Neural crest cell (in vitro differentiated cells): ENCODE measurements around the gene CTIF. TPM values are rescaled to one million over a fixed set of nuclear protein-coding genes. Genes with fewer than 3 reads are reported as not detected.

ENCODE experiments used
- DNase-seq: peaks from one replicate; pipeline ENCODE4 v3.0.0; 2021; ENCODE audit warnings: low read depth, mixed read lengths, low spot score
- H3K27ac Mint-ChIP-seq: one replicate; pipeline ENCODE4 v1.8.0; 2021; ENCODE audit warnings: mild to moderate bottlenecking, mixed read lengths; ENCODE audit not compliant: unreplicated experiment
- H3K27me3 Mint-ChIP-seq: 2 replicates; pipeline ENCODE4 v1.8.0; 2021; ENCODE audit warnings: low read depth, mild to moderate bottlenecking, mixed read lengths
- H3K36me3 Mint-ChIP-seq: 2 replicates; pipeline ENCODE4 v1.8.0; 2021; ENCODE audit warnings: low read depth, mild to moderate bottlenecking, mixed read lengths
- H3K4me1 Mint-ChIP-seq: 2 replicates; pipeline ENCODE4 v1.8.0; 2021; ENCODE audit warnings: mixed read lengths
- H3K4me3 Mint-ChIP-seq: one replicate; pipeline ENCODE4 v1.8.0; 2021; ENCODE audit warnings: mild to moderate bottlenecking, mixed read lengths
- H3K9me3 Mint-ChIP-seq: 2 replicates; pipeline ENCODE4 v1.8.0; 2021; ENCODE audit warnings: mixed read lengths
- total RNA-seq: library from RNA; stranded (reverse); gene quantifications from 2 replicates; pipeline ENCODE4 v1.2.1, GENCODE V29; 2021
- TF ChIP-seq, protein P1 (sequence below): fragments of 200-600 bp; sonication (generic); conservative IDR thresholded peaks from 2 replicates; pipeline ENCODE4 v1.5.0; 2021; ENCODE audit warnings: antibody characterized with exemption, mild to moderate bottlenecking

Gene CTIF
- total RNA-seq, 1 donor from 2014 or later: 52.6 TPM

DNA sequence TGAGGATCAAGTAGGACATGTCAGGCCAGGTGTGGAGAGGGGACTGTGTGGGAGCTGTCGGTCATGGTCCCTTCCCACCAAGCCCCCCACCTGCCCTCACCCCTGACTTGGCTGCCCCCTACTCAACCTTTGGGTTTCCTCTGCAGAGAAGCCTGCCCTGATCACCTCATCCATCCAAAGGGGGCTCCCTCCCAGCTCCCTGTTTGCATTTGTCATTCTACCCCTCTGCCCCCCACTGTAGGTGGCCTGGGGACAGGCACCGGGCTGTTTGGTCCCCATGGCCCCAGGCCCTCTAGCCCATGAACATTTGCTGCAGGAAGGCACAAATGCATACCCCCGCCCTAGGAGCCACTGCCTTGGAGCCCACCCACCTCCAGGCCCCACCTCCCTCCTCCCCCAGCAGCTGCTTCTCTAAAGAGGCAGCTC is 296.9 kb downstream of the CTIF start:
- DNase-seq: no peak
- H3K27me3 Mint-ChIP-seq: no peaks in the 10 kb centered on the region
- no peaks in the 10 kb centered on the region for H3K9me3 Mint-ChIP-seq
- H3K36me3 Mint-ChIP-seq: peaks cover 3% of the 10 kb centered on the region
- no peak overlapping the region for H3K4me3 Mint-ChIP-seq
- H3K4me1 Mint-ChIP-seq: peaks cover 45% of the 10 kb centered on the region
- no peak overlapping the region for H3K27ac Mint-ChIP-seq
- TF ChIP-seq, protein P1, sequence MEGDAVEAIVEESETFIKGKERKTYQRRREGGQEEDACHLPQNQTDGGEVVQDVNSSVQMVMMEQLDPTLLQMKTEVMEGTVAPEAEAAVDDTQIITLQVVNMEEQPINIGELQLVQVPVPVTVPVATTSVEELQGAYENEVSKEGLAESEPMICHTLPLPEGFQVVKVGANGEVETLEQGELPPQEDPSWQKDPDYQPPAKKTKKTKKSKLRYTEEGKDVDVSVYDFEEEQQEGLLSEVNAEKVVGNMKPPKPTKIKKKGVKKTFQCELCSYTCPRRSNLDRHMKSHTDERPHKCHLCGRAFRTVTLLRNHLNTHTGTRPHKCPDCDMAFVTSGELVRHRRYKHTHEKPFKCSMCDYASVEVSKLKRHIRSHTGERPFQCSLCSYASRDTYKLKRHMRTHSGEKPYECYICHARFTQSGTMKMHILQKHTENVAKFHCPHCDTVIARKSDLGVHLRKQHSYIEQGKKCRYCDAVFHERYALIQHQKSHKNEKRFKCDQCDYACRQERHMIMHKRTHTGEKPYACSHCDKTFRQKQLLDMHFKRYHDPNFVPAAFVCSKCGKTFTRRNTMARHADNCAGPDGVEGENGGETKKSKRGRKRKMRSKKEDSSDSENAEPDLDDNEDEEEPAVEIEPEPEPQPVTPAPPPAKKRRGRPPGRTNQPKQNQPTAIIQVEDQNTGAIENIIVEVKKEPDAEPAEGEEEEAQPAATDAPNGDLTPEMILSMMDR: no peak

DNA sequence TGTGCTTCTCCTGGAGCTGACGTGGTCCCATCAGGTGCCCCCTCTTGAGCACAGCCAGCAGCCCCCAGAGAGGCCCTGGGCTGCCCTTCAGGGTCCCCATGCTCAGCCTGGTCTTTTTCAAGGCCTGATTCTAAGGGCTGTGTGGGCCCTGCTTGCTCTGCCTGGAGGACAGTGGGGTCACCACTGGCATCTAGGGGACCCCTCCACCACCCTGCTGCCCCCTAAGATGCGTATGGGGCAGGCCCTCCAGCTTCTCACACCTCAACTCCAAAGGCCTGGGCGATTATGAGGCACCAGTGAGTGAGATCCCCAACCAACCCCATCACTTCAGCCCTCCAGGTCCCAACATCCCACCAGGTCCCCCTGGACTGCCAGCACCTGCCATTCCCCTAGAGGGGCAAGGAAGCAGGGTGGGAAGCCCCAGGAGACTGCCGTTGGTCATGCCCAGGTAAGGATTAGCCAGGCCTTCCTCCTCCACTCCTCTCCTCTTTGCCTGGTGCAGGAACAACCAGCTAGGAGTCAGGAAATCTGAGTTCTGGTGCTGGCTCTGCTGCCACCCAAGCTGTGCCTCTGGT is 297.5 kb downstream of the CTIF start:
- H3K27ac Mint-ChIP-seq: no peak overlapping the region
- H3K27me3 Mint-ChIP-seq: no peaks in the 10 kb centered on the region
- H3K4me1 Mint-ChIP-seq: peaks cover 44% of the 10 kb centered on the region
- no peaks in the 10 kb centered on the region for H3K9me3 Mint-ChIP-seq
- TF ChIP-seq, protein P1: no peak
- DNase-seq: no peak
- no peak overlapping the region for H3K4me3 Mint-ChIP-seq
- H3K36me3 Mint-ChIP-seq: peaks cover 3% of the 10 kb centered on the region

DNA sequence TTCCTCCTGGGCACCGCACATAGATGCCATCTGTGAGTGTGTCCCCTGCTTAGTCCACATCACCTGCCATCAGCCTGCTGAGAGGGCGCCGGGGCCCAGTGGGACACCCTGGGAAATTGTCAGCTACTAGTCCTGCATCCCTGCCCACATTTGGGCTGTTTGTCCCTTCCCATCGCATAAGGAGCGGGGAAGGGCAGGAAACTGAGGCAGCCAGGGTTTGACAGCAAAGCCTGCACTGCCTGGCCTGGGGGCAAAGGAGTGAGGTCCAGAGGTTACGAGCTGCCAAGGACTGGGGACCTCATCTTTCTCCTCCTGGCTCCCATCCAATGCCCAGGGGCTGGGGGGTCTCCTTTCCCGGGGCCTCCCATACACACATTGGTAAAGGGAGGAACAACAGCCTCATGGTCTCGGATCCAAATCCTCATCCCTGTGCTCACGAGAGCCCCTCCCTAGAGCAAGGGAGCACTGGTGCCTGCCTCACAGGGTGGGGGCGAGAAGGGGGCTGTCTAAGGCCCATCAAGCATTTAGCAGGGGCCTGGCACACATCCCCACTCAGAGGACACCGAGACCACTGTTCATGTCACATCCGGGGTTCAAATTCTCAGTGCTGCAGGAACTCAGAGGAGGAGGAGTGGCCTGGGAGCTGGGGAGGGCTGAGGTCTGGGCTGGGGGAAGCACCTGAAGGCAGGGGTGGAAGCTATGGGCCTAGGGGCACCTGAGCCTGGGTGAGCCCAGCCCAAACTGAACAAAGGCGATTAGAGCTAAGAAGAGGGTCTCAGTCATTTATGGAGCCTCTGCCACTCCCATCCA is 298.2 kb downstream of the CTIF start:
- DNase-seq: no peak
- H3K27ac Mint-ChIP-seq: no peak overlapping the region
- peaks cover 48% of the 10 kb centered on the region for H3K4me1 Mint-ChIP-seq
- no peak overlapping the region for H3K4me3 Mint-ChIP-seq
- H3K27me3 Mint-ChIP-seq: no peaks in the 10 kb centered on the region
- TF ChIP-seq, protein P1: no peak
- H3K9me3 Mint-ChIP-seq: no peaks in the 10 kb centered on the region
- peaks cover 3% of the 10 kb centered on the region for H3K36me3 Mint-ChIP-seq

DNA sequence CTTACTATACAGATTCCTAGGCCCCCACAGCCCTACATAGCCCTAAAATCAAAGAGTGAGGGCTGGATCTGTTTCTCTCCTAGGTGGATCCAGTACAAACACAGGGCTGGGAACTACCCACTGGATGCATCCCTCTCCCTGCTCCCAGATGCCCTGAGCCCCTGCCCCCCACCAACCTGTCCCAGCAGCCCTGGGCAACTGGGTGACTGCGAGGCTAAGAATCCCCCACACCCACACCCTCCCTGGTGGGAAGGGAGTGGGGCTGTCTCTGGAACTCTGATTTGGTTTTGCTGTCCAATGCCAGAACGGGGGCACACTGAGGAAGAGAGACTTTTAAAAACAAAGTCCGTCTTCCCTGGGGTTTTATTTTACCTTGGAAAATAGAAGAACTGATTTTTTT is 298.8 kb downstream of the CTIF start:
- Mint-ChIP-seq H3K4me3 (no peak overlapping the region), H3K4me1 (peaks cover 50% of the 10 kb centered on the region), H3K27ac (no peak overlapping the region)

DNA sequence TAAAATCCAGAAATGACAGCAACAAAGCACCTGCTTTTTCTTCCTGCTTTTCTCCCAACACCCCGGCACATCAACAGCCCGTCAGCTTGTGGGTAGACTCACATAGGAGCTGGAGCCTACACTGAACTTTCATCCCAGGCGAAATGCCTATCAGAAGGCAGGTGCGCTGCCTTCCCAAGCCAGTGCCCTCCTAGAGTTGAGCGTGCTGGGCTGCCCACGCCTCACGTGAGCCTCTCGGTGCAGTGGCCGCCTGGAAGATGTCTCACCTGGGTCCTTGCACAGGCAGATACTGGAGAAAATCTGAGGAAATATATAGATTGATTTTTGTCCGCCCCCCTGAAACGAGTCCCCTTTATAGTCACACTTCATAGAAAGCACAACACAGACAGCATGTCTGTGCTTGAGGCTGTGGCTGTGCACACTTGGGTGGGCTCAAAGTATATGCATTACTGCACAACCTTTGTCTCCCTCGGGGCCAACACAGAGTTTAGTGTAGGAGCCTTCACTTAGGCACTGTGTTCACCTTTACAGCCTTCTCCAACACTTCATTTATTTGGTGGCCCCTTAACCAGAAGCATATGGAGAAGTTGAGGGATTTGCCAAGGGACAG is 299.4 kb downstream of the CTIF start:
- Mint-ChIP-seq H3K9me3 (no peaks in the 10 kb centered on the region), H3K4me3 (no peak overlapping the region), H3K27me3 (no peaks in the 10 kb centered on the region), H3K36me3 (peaks cover 3% of the 10 kb centered on the region), H3K4me1 (peaks cover 50% of the 10 kb centered on the region), H3K27ac (no peak overlapping the region)
- no peak for DNase-seq
- TF ChIP-seq, protein P1: no peak

More for the DNA sequence above, 298.8 kb downstream of the CTIF start:
- peaks cover 3% of the 10 kb centered on the region for H3K36me3 Mint-ChIP-seq
- H3K27me3 Mint-ChIP-seq: no peaks in the 10 kb centered on the region
- no peak for DNase-seq
- TF ChIP-seq, protein P1: no peak
- H3K9me3 Mint-ChIP-seq: no peaks in the 10 kb centered on the region
